Epithelial cell of esophagus (primary cell): Measurements from ENCODE around the gene NRP2.

Experiments
- DNase-seq: peaks from one replicate; pipeline ENCODE4 v3.0.0; 2010; ENCODE audit warnings: low read depth
- H3K4me3 ChIP-seq: 2 replicates; pipeline ENCODE4 v1.5.1; 2011; ENCODE audit warnings: mild to moderate bottlenecking, low read length, control low read depth
- CTCF ChIP-seq: IDR thresholded peaks from 2 replicates; pipeline ENCODE4 v1.5.1; 2011; ENCODE audit warnings: low read depth, mild to moderate bottlenecking, low read length, control low read depth, inconsistent platforms; ENCODE audit not compliant: insufficient read depth; ENCODE audit errors: missing control alignments

The NRP2 gene

GRCh38 chr2:205700331-205701132 lies 18.2 kb downstream of the NRP2 start:
- DNase-seq, result peak; percentile 43
- no peak for TF ChIP-seq CTCF

GRCh38 chr2:205701509-205701908 lies 19.2 kb downstream of the NRP2 start:
- peak; percentile 70 for DNase-seq
- H3K4me3 ChIP-seq, result no peak overlapping the region
- TF ChIP-seq CTCF, result no peak

More at GRCh38 chr2:205700331-205701132, 18.2 kb downstream of the NRP2 start:
- no peak overlapping the region for H3K4me3 ChIP-seq

GRCh38 chr2:205702576-205702975 lies 20.3 kb downstream of the NRP2 start:
- H3K4me3 ChIP-seq, result no peak overlapping the region
- TF ChIP-seq CTCF, result no peak
- DNase-seq, result peak; percentile 62

- no peak for TF ChIP-seq CTCF
- DNase-seq, result no peak
Observed at GRCh38 chr2:205703471-205704126, 21.3 kb downstream of the NRP2 start.

GRCh38 chr2:205704127-205704741 lies 21.9 kb downstream of the NRP2 start:
- no peak for TF ChIP-seq CTCF
- no peak overlapping the region for H3K4me3 ChIP-seq
- DNase-seq, result no peak

More at GRCh38 chr2:205703471-205704126, 21.3 kb downstream of the NRP2 start:
- no peak overlapping the region for H3K4me3 ChIP-seq

- TF ChIP-seq CTCF, result no peak
- H3K4me3 ChIP-seq, result no peak overlapping the region
- DNase-seq, result no peak
Observed at GRCh38 chr2:205705511-205706349, 23.4 kb downstream of the NRP2 start.
